GM23248 (cell line): ENCODE measurements around the gene PIAS2.

ENCODE experiments used
- EZH2 ChIP-seq: fragments of 200-600 bp; sonication (generic); IDR thresholded peaks from 2 replicates; pipeline ENCODE4 v1.6.1; 2018; ENCODE audit warnings: antibody characterized with exemption, mild to moderate bottlenecking; ENCODE audit not compliant: insufficient read depth, poor library complexity, severe bottlenecking
- EZH2phosphoT487 ChIP-seq: fragments of 200-600 bp; sonication (generic); IDR thresholded peaks from 2 replicates; pipeline ENCODE4 v1.6.1; 2018; ENCODE audit warnings: antibody characterized with exemption, moderate library complexity, mild to moderate bottlenecking, low read depth; ENCODE audit not compliant: insufficient read depth

GRCh38 chr18:46856973-46857372 lies 60.3 kb downstream of the PIAS2 start:
- TF ChIP-seq EZH2 (no peak), EZH2phosphoT487 (no peak)
